Left lung (tissue), 10 donors: ENCODE measurements around the gene BCR. TPM values are rescaled to one million over a fixed set of nuclear protein-coding genes. Genes with fewer than 3 reads are reported as not detected.

Source experiments
- ATAC-seq: fragments of 200-7000 bp; cut with Tn5 transposase; one replicate; pipeline ENCODE4 v1.9.1; 2020; ENCODE audit warnings: moderate library complexity
- DNase-seq, 4 donors: peaks; one replicate each; pipeline ENCODE4 v3.0.0-alpha.2; 2013 to 2020
- H3K27ac ChIP-seq, 2 donors: fragments of 200-600 bp; sonication (generic) in 1 of 2; one replicate each; pipeline versions ENCODE4 v1.5.0 to v1.8.0; 2020 to 2021
- H3K27me3 ChIP-seq, 2 donors: fragments of 200-600 bp; sonication (generic) in 1 of 2; one replicate each; pipeline versions ENCODE4 v1.5.0 to v1.8.0; 2020 to 2021
- H3K36me3 ChIP-seq, 2 donors: fragments of 200-600 bp; sonication (generic) in 1 of 2; one replicate each; pipeline versions ENCODE4 v1.5.0 to v1.8.0; 2020 to 2021
- H3K4me1 ChIP-seq, 2 donors: fragments of 200-600 bp; one replicate each; pipeline ENCODE4 v1.8.0; 2021
- H3K4me3 ChIP-seq, 2 donors: fragments of 200-600 bp; sonication (generic) in 1 of 2; one replicate each; pipeline versions ENCODE4 v1.5.0 to v1.8.0; 2020 to 2021; ENCODE audit warnings: mild to moderate bottlenecking in 1 of 2
- H3K9me3 ChIP-seq, 2 donors: fragments of 200-600 bp; sonication (generic) in 1 of 2; one replicate each; pipeline versions ENCODE4 v1.5.0 to v1.8.0; 2020 to 2021
- intact Hi-C, 2 donors: fragments of 100-400 bp; cut with DNase I; formaldehyde crosslinking; loops; one replicate each; pipeline versions ENCODE4 v1.11.2 to v1.14.2; 2022
- polyA plus RNA-seq, 6 donors: library from polyadenylated mRNA; unstranded; fragments of 120-200 nt; gene quantifications; one replicate each; pipeline ENCODE4 v1.2.1, GENCODE V29; 2013; ENCODE audit not compliant: insufficient read length in 6 of 6
- total RNA-seq, 2 donors: library from RNA; stranded (reverse); fragmentation: NEBNext Ultra II Directional; extraction: Animal tissue kit (Norgen Biotek cat#: 25700); gene quantifications; one replicate each; pipeline ENCODE4 v1.2.1, GENCODE V29; 2021
- TF ChIP-seq, protein P1 (sequence below), 2 donors: fragments of 200-600 bp; sonication (generic) in 1 of 2; IDR thresholded peaks; one replicate each; pipeline versions ENCODE4 v1.5.0 to v1.8.0; 2021; ENCODE audit warnings: antibody characterized with exemption in 2 of 2
- donor health status: DM: no; HTN: yes; CAD: no.
- donor health status: DM: no; HTN: no; CAD: no.

BCR gene
- total and polyA plus RNA-seq, 8 donors = 41.1 to 70.4 (median 48.9) TPM

DNA sequence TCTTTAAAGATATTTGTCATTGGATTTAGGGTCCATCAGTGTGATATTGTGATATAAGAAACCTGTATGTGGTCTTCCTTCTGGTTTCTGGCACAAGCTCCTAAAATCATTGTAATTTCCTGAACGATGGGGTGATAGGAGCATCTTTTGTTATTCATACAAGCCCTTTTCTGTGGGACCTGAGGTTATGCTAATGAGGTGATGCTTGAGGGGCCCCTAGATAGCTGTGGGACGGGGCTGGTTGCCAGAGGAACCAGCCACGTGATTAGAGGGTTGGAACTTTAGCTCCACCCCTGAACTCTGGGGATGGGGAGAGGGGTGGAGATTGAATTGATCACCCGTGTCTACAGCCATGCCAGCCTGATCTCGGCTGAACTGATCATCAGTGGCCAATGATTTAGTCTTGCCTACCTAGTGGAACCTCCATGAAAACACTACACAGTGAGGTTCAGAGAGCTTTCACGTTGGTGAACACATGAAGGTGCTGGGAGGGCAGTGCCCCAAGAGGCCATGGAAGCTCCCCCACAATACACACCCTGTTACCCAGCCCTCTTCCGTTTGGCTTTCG, 62.8 kb downstream of the BCR start:
- DNase-seq (peak in 1 of 4 donors; percentile 5), ATAC-seq (no peak)
- Histone ChIP-seq H3K27ac (no peak overlapping the region), H3K4me3 (no peak overlapping the region), H3K27me3 (no peaks in the 10 kb centered on the region), H3K36me3 (no peaks in the 10 kb centered on the region), H3K9me3 (no peaks in the 10 kb centered on the region), H3K4me1 (peaks cover 6 to 72% of the 10 kb centered on the region in 2 donors)
- TF ChIP-seq, protein P1, sequence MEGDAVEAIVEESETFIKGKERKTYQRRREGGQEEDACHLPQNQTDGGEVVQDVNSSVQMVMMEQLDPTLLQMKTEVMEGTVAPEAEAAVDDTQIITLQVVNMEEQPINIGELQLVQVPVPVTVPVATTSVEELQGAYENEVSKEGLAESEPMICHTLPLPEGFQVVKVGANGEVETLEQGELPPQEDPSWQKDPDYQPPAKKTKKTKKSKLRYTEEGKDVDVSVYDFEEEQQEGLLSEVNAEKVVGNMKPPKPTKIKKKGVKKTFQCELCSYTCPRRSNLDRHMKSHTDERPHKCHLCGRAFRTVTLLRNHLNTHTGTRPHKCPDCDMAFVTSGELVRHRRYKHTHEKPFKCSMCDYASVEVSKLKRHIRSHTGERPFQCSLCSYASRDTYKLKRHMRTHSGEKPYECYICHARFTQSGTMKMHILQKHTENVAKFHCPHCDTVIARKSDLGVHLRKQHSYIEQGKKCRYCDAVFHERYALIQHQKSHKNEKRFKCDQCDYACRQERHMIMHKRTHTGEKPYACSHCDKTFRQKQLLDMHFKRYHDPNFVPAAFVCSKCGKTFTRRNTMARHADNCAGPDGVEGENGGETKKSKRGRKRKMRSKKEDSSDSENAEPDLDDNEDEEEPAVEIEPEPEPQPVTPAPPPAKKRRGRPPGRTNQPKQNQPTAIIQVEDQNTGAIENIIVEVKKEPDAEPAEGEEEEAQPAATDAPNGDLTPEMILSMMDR (IDR thresholded peaks at IDR 0.05) = no peak
- intact Hi-C loops = no loop called here

DNA sequence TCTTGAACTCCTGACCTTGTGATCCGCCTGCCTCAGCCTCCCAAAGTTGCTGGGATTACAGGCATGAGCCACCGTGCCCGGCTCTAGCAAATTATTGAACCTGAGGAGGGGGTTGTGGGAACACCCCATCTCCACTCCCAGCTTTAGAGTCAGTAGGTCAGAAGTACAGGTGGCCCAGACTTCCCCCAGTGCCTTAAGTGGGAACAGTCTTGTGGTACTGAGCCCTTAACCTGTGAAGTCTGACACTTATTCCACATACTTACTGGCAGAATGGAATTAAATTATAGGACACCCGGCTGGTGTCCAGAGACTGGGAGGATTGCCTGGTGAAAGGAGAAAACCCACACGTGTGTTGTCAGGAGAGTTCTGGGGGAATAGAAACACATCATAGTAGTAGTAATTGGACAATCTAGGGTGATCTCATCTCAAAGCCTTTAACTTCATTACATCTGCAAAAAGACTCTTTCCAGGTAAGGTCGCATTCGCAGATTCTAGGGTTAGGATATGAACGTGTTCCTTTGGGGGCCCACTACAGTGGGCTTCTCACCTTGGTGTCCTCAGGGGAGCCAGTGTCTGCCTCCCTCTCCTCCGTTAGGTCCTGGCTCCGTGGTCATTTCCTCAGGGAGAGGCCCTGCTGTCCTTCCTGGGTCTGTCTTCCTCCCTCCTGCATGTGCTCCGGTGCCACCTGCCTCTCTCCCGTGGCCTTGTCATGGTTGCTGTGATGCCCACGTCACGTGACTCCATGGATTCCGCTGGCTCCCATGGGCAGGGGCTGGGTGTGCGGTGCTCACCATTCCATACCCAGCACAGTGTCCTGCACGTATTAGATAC, 63.8 kb downstream of the BCR start:
- H3K36me3 ChIP-seq = no peaks in the 10 kb centered on the region
- ATAC-seq (no peak), DNase-seq (peak in 1 of 4 donors; percentile 30)
- intact Hi-C loops = no loop called here
- H3K27ac ChIP-seq = no peak overlapping the region
- no peak overlapping the region for H3K4me3 ChIP-seq
- no peaks in the 10 kb centered on the region for H3K9me3 ChIP-seq
- H3K4me1 ChIP-seq = peaks cover 14 to 78% of the 10 kb centered on the region in 2 donors
- TF ChIP-seq, protein P1 (IDR thresholded peaks at IDR 0.05) = no peak
- H3K27me3 ChIP-seq = no peaks in the 10 kb centered on the region

DNA sequence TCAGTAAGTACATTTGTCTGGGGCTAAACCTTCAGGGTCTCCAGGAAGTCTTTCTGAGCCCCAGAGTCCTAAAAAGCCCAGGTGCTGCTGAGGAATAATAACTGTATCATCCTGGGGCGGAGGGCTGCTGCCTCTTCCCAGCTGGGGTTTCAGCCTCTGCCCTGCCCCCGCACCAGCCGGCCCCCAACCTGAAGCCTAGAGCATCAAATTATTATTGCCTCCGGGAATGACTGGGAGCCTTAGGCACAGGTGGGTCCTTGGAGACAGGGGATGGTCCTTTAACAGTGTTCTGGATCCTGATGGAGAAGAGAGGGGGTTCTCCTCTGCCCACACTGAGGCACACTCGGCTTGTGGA, 64.4 kb downstream of the BCR start:
- H3K4me1 ChIP-seq = peaks cover 14 to 78% of the 10 kb centered on the region in 2 donors
- DNase-seq (peak in 1 of 4 donors; percentile 31), ATAC-seq (no peak)
- TF ChIP-seq, protein P1 (IDR thresholded peaks at IDR 0.05) = no peak
- no peaks in the 10 kb centered on the region for H3K9me3 ChIP-seq
- intact Hi-C loops = no loop called here
- no peak overlapping the region for H3K27ac ChIP-seq
- H3K27me3 ChIP-seq = no peaks in the 10 kb centered on the region
- H3K4me3 ChIP-seq = no peak overlapping the region
- no peaks in the 10 kb centered on the region for H3K36me3 ChIP-seq

DNA sequence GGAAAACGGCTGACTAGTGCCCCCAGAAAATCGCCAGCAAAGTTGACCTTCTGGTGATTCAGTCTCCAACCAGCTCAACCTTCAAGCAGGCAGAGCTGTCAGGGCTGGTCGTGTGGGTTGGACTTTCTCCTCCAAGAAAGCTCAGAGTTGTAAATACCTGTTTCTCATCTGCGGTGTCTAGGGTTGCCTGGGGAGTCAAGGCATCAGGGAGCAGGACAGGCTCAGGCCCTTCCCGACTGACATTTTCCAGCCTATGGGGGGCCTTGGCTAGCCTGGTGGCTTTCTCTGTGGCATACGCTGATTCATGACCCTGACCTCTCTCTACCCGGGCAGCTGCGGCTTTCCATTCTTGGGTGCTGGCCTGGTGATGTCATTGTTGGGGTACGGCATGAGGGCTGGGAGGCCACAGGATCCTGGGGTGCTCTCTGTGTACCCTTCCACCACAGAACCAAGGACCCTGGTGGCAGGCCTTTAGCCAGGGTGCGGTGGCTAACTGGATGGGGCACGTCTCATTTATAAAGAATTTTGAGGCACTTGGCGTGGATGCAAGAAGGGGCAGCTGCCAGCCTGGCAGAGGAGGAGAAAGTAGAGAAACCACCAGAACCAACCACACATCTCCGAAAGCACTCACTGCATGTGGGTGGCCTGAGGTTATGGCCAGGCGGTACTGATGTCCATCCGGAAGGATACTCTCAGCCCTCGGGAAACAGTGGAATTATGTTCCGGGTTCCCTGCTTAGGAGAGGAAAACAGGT, 64.9 kb downstream of the BCR start:
- intact Hi-C loops = no loop called here
- H3K9me3 ChIP-seq = no peaks in the 10 kb centered on the region
- H3K27ac ChIP-seq = peak overlapping the region in 1 of 2 donors; percentile 28
- ATAC-seq = no peak
- no peaks in the 10 kb centered on the region for H3K36me3 ChIP-seq
- peaks cover 14 to 78% of the 10 kb centered on the region in 2 donors for H3K4me1 ChIP-seq
- no peak overlapping the region for H3K4me3 ChIP-seq
- H3K27me3 ChIP-seq = no peaks in the 10 kb centered on the region
- TF ChIP-seq, protein P1 (IDR thresholded peaks at IDR 0.05) = no peak
- no peak for DNase-seq

DNA sequence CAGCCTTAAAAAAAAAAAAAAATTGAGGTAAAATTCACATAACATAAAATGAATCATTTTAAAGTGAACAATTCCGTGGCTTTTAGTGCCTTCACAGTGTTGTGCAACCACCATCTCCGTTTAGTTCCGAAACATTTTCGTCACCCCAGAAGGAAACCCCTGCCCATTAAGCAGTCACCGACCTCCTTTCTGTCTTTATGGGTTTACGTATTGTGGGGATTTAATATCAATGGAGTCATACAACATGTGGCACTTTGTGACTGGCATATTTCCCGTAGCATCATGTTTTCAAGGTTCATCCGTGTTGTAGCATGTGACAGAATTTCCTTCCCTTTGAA, 65.5 kb downstream of the BCR start:
- H3K9me3 ChIP-seq = no peaks in the 10 kb centered on the region
- H3K27ac ChIP-seq = peak overlapping the region in 1 of 2 donors; percentile 28
- ATAC-seq = no peak
- no peaks in the 10 kb centered on the region for H3K36me3 ChIP-seq
- TF ChIP-seq, protein P1 (IDR thresholded peaks at IDR 0.05) = no peak
- DNase-seq = no peak
- intact Hi-C loops = no loop called here
- no peak overlapping the region for H3K4me3 ChIP-seq
- no peaks in the 10 kb centered on the region for H3K27me3 ChIP-seq
- H3K4me1 ChIP-seq = peaks cover 14 to 73% of the 10 kb centered on the region in 2 donors
